WTC11 (cell line): ENCODE results near the gene SCML2. TPM values are rescaled to one million over a fixed set of nuclear protein-coding genes. Genes with fewer than 3 reads are reported as not detected.

Source experiments
- ATAC-seq: fragments of 200-7000 bp; cut with Tn5 transposase; 2 replicates; pipeline ENCODE4 v1.10.0; 2021; ENCODE audit warnings: mild to moderate bottlenecking, moderate library complexity
- CTCF ChIA-PET: fragments of 300-600 bp; sonication (Branson Sonifier 250); formaldehyde crosslinking; loops from one replicate; lab custom pipeline; 2021; ENCODE audit warnings: antibody characterized with exemption; lab: Charles Lee
- POLR2A ChIA-PET: fragments of 350-600 bp; sonication (Branson Sonifier 250); formaldehyde crosslinking; loops from one replicate; lab custom pipeline; 2021; ENCODE audit warnings: antibody characterized with exemption; lab: Charles Lee
- DNase-seq: peaks from one replicate; pipeline ENCODE4 v3.0.0; 2021; ENCODE audit warnings: low spot score
- H3K27ac Mint-ChIP-seq: 2 replicates; pipeline ENCODE4 v1.8.0; 2021; ENCODE audit warnings: mixed read lengths
- H3K27me3 Mint-ChIP-seq: 2 replicates; pipeline ENCODE4 v1.8.0; 2021; ENCODE audit warnings: low read depth, mild to moderate bottlenecking, moderate library complexity, mixed read lengths
- H3K36me3 Mint-ChIP-seq: 2 replicates; pipeline ENCODE4 v1.8.0; 2021; ENCODE audit warnings: mixed read lengths
- H3K4me1 Mint-ChIP-seq: 2 replicates; pipeline ENCODE4 v1.8.0; 2022; ENCODE audit warnings: mixed read lengths
- H3K4me3 Mint-ChIP-seq: 2 replicates; pipeline ENCODE4 v1.8.0; 2021; ENCODE audit warnings: mild to moderate bottlenecking, moderate library complexity, mixed read lengths
- H3K9me3 Mint-ChIP-seq: 2 replicates; pipeline ENCODE4 v1.8.0; 2021; ENCODE audit warnings: mixed read lengths
- ATF2 ChIP-seq: sonication (generic); formaldehyde crosslinking; IDR thresholded peaks from 2 replicates; pipeline ENCODE4 v1.8.1; 2022; ENCODE audit warnings: low read depth, missing genetic modification reagents, borderline replicate concordance
- ELF4 ChIP-seq: sonication (generic); formaldehyde crosslinking; IDR thresholded peaks from 2 replicates; pipeline ENCODE4 v1.8.1; 2022; ENCODE audit warnings: low read depth, mild to moderate bottlenecking, moderate library complexity, missing genetic modification reagents
- ESRRA ChIP-seq: sonication (generic); formaldehyde crosslinking; IDR thresholded peaks from 2 replicates; pipeline ENCODE4 v1.8.1; 2022; ENCODE audit warnings: mild to moderate bottlenecking, missing genetic modification reagents, borderline replicate concordance
- FOXP1 ChIP-seq: sonication (generic); formaldehyde crosslinking; IDR thresholded peaks from 2 replicates; pipeline ENCODE4 v1.8.0; 2022; ENCODE audit warnings: missing genetic modification reagents, mild to moderate bottlenecking, moderate library complexity, borderline replicate concordance
- IRF2 ChIP-seq: sonication (generic); formaldehyde crosslinking; IDR thresholded peaks from 2 replicates; pipeline ENCODE4 v1.8.0; 2022; ENCODE audit warnings: low read depth, missing genetic modification reagents, borderline replicate concordance
- MLX ChIP-seq: sonication (generic); formaldehyde crosslinking; IDR thresholded peaks from 2 replicates; pipeline ENCODE4 v1.8.1; 2023; ENCODE audit warnings: mild to moderate bottlenecking, missing genetic modification reagents, moderate library complexity
- NFYB ChIP-seq: sonication (generic); formaldehyde crosslinking; conservative IDR thresholded peaks from 2 replicates; pipeline ENCODE4 v1.8.0; 2022; ENCODE audit warnings: low read depth, missing genetic modification reagents
- NR3C1 ChIP-seq: sonication (generic); formaldehyde crosslinking; conservative IDR thresholded peaks from 2 replicates; pipeline ENCODE4 v1.8.1; 2023; ENCODE audit warnings: low read depth, mild to moderate bottlenecking, missing genetic modification reagents
- RELA ChIP-seq: sonication (generic); formaldehyde crosslinking; IDR thresholded peaks from 2 replicates; pipeline ENCODE4 v1.8.1; 2022; ENCODE audit warnings: missing genetic modification reagents, mild to moderate bottlenecking, borderline replicate concordance
- ZBTB21 ChIP-seq: sonication (generic); formaldehyde crosslinking; IDR thresholded peaks from 2 replicates; pipeline ENCODE4 v1.8.1; 2023; ENCODE audit warnings: mild to moderate bottlenecking, missing genetic modification reagents, borderline replicate concordance
- ZNF138 ChIP-seq: sonication (generic); formaldehyde crosslinking; conservative IDR thresholded peaks from 2 replicates; pipeline ENCODE4 v1.8.1; 2022; ENCODE audit warnings: mild to moderate bottlenecking, moderate library complexity, missing genetic modification reagents
- ZNF396 ChIP-seq: fragments of 250-450 bp; sonication (Bioruptor Pico); IDR thresholded peaks from 2 replicates; pipeline ENCODE4 v1.8.0; 2021; ENCODE audit warnings: mild to moderate bottlenecking, moderate library complexity, borderline replicate concordance
- ZNF512 ChIP-seq: sonication (generic); formaldehyde crosslinking; IDR thresholded peaks from 2 replicates; pipeline ENCODE4 v1.8.1; 2022; ENCODE audit warnings: missing genetic modification reagents, borderline replicate concordance
- total RNA-seq: library from RNA; stranded (reverse); gene quantifications from 3 replicates; pipeline ENCODE4 v1.2.3, GENCODE V29; 2021
- TF ChIP-seq, protein P1 (sequence below): sonication (generic); formaldehyde crosslinking; IDR thresholded peaks from 2 replicates; pipeline ENCODE4 v1.8.0; 2022; ENCODE audit warnings: mild to moderate bottlenecking, missing genetic modification reagents
- TF ChIP-seq, protein P2 (sequence below): sonication (generic); formaldehyde crosslinking; conservative IDR thresholded peaks from 2 replicates; pipeline ENCODE4 v1.8.1; 2023; ENCODE audit warnings: mild to moderate bottlenecking, low read depth, missing genetic modification reagents, moderate library complexity
- TF ChIP-seq, protein P3 (sequence below): fragments of 200-600 bp; IDR thresholded peaks from 2 replicates; pipeline ENCODE4 v1.8.0; 2022; ENCODE audit warnings: antibody characterized with exemption
- TF ChIP-seq, protein P4 (sequence below): sonication (generic); formaldehyde crosslinking; IDR thresholded peaks from 2 replicates; pipeline ENCODE4 v1.8.0; 2023; ENCODE audit warnings: mild to moderate bottlenecking, missing genetic modification reagents

SCML2 gene
- total RNA-seq, 1 experiment from 2014 or later, result 12.8 TPM

DNA sequence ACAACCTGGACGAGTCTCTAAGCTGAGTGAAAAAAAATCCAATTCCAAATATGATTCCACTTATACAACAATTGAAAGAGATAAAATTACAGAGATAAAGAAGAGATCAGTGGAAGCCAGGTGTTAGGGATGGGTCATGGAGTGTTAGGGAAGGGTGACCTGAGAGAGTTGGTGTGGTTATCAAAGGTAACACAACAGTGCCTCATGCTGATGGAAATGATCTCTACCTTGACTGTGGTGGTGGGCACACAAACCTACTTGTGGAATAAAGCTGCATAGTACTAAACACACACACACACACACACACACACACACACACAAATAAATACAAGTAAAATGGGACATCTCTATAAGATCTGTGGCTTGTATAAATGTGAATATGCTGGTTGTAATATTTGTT is 159.8 kb downstream of the SCML2 start:
- Mint-ChIP-seq H3K9me3 (no peaks in the 10 kb centered on the region), H3K4me3 (no peak overlapping the region), H3K36me3 (no peaks in the 10 kb centered on the region), H3K27me3 (no peaks in the 10 kb centered on the region)
- CTCF ChIA-PET, result interaction anchor here (0.7 kb wide), 1 partner anchor 250 kb away, joined by 4 read pairs; no protein-coding TSS in a partner anchor
- POLR2A ChIA-PET, result interaction anchor here (0.7 kb wide), 1 partner anchor 21 kb away, joined by 3 read pairs; no protein-coding TSS in a partner anchor
- ATAC-seq, result no peak
- no peak for DNase-seq
- TF ChIP-seq ZNF512 (CRISPR knock-in tag) (no peak), ESRRA (CRISPR knock-in tag) (no peak), NFYB (CRISPR knock-in tag) (no peak), MLX (CRISPR knock-in tag) (no peak), NR3C1 (CRISPR knock-in tag) (no peak), ZNF138 (CRISPR knock-in tag) (no peak), ZBTB21 (CRISPR knock-in tag) (no peak), ELF4 (CRISPR knock-in tag) (no peak), RELA (no peak), FOXP1 (CRISPR knock-in tag) (no peak), ZNF396 (CRISPR knock-in tag) (no peak), IRF2 (CRISPR knock-in tag) (no peak), ATF2 (CRISPR knock-in tag) (no peak)
- TF ChIP-seq, protein P1, sequence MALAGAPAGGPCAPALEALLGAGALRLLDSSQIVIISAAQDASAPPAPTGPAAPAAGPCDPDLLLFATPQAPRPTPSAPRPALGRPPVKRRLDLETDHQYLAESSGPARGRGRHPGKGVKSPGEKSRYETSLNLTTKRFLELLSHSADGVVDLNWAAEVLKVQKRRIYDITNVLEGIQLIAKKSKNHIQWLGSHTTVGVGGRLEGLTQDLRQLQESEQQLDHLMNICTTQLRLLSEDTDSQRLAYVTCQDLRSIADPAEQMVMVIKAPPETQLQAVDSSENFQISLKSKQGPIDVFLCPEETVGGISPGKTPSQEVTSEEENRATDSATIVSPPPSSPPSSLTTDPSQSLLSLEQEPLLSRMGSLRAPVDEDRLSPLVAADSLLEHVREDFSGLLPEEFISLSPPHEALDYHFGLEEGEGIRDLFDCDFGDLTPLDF (CRISPR knock-in tag), result no peak
- TF ChIP-seq, protein P2, sequence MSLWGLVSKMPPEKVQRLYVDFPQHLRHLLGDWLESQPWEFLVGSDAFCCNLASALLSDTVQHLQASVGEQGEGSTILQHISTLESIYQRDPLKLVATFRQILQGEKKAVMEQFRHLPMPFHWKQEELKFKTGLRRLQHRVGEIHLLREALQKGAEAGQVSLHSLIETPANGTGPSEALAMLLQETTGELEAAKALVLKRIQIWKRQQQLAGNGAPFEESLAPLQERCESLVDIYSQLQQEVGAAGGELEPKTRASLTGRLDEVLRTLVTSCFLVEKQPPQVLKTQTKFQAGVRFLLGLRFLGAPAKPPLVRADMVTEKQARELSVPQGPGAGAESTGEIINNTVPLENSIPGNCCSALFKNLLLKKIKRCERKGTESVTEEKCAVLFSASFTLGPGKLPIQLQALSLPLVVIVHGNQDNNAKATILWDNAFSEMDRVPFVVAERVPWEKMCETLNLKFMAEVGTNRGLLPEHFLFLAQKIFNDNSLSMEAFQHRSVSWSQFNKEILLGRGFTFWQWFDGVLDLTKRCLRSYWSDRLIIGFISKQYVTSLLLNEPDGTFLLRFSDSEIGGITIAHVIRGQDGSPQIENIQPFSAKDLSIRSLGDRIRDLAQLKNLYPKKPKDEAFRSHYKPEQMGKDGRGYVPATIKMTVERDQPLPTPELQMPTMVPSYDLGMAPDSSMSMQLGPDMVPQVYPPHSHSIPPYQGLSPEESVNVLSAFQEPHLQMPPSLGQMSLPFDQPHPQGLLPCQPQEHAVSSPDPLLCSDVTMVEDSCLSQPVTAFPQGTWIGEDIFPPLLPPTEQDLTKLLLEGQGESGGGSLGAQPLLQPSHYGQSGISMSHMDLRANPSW, result no peak
- TF ChIP-seq, protein P3, sequence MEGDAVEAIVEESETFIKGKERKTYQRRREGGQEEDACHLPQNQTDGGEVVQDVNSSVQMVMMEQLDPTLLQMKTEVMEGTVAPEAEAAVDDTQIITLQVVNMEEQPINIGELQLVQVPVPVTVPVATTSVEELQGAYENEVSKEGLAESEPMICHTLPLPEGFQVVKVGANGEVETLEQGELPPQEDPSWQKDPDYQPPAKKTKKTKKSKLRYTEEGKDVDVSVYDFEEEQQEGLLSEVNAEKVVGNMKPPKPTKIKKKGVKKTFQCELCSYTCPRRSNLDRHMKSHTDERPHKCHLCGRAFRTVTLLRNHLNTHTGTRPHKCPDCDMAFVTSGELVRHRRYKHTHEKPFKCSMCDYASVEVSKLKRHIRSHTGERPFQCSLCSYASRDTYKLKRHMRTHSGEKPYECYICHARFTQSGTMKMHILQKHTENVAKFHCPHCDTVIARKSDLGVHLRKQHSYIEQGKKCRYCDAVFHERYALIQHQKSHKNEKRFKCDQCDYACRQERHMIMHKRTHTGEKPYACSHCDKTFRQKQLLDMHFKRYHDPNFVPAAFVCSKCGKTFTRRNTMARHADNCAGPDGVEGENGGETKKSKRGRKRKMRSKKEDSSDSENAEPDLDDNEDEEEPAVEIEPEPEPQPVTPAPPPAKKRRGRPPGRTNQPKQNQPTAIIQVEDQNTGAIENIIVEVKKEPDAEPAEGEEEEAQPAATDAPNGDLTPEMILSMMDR, result no peak
- TF ChIP-seq, protein P4, sequence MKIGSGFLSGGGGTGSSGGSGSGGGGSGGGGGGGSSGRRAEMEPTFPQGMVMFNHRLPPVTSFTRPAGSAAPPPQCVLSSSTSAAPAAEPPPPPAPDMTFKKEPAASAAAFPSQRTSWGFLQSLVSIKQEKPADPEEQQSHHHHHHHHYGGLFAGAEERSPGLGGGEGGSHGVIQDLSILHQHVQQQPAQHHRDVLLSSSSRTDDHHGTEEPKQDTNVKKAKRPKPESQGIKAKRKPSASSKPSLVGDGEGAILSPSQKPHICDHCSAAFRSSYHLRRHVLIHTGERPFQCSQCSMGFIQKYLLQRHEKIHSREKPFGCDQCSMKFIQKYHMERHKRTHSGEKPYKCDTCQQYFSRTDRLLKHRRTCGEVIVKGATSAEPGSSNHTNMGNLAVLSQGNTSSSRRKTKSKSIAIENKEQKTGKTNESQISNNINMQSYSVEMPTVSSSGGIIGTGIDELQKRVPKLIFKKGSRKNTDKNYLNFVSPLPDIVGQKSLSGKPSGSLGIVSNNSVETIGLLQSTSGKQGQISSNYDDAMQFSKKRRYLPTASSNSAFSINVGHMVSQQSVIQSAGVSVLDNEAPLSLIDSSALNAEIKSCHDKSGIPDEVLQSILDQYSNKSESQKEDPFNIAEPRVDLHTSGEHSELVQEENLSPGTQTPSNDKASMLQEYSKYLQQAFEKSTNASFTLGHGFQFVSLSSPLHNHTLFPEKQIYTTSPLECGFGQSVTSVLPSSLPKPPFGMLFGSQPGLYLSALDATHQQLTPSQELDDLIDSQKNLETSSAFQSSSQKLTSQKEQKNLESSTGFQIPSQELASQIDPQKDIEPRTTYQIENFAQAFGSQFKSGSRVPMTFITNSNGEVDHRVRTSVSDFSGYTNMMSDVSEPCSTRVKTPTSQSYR (CRISPR knock-in tag), result no peak
- TF ChIP-seq, all 79 proteins: peak for 0
- no peak overlapping the region for H3K27ac Mint-ChIP-seq
- peaks cover 8% of the 10 kb centered on the region for H3K4me1 Mint-ChIP-seq
